Stimulated activated CD4-positive, alpha-beta T cell treated with anti-CD3 and anti-CD28 coated beads, Interleukin-12 subunit alpha, Interleukin-12 subunit beta, amount 100 ng/mL, for 48 hours (primary cell): Measurements from ENCODE around the gene SH2D1B.
A peak's percentile ranks its signal among the peaks of the same experiment; 100 is the strongest.
"Not testable (repeated sequence)": the region's sequence is repeated elsewhere in the genome, so short reads cannot be mapped to it uniquely, and the experiment has no call there.

Source experiments
- DNase-seq, 3 donors: peaks; one replicate each; pipeline ENCODE4 v3.0.0-alpha.2; 2020; ENCODE audit warnings: low read depth in 2 of 3, low spot score in 1 of 3

Gene SH2D1B

DNA sequence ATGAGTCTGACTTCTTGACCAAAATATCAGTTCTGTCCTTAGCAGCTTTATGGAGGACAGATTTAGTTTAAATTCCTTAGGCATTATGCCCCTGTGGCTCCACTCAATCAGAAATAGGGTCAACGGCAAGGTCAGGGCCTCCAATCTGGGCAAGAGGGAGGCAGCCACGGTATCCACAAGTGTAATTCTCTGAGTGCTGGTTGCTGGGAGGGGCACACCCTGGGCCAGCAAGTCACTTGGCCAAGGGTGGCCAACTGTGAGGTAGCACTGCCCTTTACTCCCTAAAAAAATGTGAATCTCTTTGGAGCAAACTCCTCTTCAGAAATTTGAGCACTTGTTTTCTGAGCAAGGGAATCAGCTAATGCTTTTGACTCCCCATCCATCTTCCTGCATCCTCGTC, 48.1 kb downstream of the SH2D1B start:
- DNase-seq: no peak

DNA sequence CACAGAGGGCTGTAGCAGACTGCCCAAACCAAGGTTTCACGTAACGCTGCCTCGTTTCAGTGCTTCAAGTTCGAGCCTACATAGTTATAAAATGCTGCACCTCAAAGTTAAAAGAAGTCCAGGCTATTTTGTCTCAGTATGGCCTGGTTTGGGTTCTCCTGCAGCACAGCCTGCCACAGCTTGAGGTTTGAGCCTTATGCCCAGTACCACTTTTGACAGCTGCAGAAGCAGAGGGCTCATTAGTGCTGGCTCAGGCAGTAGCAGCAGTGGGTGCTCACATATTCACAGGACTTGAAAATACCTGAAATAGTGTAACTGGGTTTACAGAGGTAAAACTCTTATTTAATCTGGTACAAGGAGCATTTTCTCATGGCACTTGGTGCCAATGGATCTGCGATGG, 50.6 kb downstream of the SH2D1B start:
- no peak for DNase-seq

DNA sequence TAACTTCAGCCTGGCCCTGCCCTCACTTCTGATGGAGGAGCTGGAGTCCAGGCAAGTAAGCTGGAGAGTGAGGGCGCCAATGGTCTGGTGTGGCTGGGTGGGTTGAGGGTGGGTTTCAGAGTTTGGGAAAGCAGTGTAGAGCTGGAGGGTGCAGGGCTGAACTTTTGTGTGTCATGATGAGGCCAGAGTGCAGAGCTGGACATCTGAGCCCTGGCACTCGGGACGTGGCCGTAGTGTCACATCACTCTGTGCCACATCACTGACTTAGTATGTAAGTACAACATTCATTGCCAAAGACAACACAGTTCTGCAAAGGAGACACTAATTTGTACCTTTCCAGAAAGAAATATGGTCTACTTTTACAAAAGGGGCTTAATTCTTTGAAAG, 51.1 kb downstream of the SH2D1B start:
- DNase-seq: no peak

DNA sequence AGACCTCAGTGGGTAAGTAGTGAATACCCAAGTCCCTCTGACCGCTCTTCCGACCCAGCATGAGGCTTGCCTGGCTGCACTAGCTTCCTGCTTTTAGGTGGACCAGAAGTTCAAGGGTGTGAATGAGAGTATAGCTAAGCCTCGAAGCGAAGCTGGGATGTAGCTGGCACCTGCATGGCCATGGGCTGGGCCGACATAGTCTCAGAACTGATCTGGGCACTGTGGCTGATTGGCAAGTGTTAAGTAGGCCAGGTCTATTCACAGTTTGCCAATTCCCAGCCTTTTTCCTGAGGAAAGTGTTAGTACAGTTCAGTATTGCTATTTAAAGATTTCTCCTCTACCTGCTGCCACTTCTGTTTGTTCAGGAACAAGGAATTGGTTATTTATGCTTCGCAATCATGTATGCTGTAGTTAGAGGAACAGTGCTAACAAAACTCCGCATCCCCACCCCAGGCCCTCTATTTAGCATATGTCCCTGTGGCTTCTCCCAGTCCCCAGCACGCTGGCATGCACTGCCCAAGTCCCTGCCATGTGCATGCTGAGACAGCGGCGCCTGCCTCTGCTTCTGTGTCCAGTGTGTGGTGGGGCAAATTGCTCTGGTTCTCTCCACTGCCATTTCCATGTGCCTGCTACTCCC, 51.6 kb downstream of the SH2D1B start:
- DNase-seq: no peak

DNA sequence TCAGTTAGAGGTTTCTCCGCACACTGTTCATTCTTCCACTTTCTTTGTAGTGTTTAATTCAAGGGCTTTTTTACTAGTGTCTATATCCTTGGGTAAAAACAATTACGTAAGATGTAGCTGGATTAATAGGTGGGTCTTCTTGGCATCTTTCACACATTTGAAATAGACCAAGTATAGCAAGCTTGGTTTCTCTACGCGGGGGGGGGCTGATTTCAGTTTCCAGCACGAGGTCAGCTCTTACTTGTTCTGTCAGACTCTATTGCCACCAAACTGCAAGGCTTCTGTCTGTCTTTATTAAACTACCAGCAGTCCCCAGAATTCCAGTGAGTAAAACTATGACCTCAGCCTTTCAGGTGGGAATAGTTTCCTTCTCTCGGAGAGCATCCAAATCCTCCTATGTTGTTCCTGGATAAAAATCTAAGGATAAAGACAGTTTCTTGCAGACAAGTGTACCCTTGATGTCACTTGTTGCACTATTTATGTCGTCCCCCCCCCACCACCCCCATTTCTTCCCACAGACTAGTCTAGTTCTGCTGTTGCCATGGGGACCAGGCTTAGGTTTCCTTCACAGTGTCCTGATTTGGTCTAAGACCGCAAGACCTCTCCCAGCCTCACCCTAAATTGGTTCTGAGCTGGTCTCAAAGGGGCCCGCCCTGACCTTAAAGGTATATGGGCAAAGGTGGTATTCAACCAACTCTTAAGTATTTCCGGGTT, 52.3 kb downstream of the SH2D1B start:
- no peak for DNase-seq

DNA sequence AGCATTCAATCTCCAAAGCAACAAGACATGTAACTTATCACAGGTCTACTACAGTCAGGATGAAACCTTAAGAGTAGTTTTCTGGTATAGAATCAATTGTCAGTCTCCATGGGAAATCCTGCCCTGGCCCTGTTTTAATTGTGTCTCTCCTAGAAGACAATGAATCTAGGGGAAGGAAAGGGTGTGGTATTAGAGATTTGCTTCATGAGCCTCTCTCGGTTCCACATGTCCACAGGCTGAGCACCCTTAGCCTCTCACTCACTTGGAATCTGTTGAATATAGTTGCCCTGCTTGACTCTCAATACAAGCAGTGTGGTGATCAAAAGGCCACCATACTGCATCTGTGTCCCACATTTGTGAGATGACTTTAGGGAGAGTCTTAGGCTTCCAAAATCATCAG, 53.0 kb downstream of the SH2D1B start:
- DNase-seq: no peak

DNA sequence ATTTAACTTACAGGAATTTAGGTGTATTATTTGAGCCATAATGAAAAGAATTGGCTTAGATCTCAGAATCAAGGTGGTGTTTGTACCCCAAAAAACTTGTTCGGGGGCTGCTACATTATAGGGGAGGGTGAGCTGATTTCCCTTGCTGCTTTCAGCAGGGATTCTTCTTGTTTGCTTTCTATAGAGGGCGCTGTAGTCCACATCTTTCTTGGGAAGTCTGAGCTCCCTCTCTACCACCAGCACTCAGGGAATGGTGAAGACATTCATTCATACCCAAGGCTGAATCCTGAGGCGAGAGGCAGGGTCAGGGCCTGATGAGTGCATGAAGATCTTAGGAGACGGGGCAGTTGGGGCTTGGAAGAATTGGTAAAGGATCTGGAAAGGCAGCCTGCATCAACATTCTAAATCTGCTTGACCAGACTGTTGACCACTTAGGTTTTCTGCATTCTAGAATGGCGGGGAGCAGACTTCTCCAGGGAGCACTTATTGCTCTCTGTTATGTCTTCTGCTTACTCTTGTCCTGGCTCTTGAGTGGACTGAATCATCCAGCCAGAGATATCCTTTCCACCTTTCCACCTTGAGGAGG, 54.2 kb downstream of the SH2D1B start:
- DNase-seq: peak in 1 of 3 donors; percentile 1

DNA sequence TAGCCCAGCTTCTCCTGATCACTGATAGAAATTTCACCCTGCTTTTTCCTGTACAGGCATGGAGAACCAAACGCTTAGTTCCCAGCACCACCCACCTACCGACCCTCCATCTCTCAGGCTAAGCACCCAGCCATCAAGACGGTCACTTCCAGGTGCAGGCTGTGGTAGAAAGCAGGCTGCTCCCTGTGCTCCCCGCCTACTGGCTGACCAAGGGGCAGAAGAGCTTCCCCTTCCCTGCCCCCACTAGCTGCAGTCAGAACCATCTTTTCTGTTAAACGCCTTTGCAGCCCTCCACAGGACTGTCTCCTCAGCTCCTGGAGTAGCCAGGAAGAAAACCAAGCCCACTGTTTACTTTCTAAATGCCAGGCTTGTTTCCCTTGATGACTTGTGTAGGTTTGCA, 58.2 kb downstream of the SH2D1B start:
- no peak for DNase-seq

DNA sequence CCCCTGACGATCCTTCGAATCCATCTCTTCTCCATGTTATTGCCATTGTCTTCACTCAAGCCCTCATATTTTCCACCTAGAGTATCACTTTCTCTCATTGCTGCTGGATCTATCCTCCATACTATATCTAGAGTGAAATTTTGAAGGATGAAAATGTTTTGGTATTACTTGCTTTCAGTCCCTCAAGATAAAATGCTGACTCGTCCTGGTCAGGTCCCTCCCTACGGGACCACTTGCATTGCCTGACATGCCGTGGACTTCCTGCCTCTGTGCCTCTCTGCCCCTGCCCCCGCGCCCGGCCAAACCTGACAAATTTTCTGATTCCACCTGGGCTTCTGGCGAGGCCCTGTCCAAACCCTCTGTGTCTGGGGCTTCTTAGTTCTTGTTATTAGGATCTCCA, 58.9 kb downstream of the SH2D1B start:
- DNase-seq: no peak

DNA sequence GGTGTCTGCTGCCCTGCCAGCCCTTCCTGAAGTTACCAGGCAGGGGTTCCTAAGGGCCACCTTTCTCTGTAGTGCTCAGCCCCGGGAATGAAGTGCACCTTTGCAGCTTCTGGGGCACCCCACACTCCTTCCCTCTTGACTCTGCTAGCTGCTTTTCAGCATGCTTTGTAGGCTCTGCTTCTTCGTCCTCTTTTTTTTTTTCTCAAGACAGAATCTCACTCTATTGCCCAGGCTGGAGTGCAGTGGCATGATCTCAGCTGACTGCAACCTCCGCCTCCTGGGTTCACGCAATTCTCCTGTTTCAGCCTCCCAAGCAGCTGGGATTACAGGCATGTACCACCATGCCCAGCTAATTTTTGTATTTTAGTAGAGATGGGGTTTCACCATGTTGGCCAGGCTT, 60.1 kb downstream of the SH2D1B start:
- DNase-seq: not testable (repeated sequence)

DNA sequence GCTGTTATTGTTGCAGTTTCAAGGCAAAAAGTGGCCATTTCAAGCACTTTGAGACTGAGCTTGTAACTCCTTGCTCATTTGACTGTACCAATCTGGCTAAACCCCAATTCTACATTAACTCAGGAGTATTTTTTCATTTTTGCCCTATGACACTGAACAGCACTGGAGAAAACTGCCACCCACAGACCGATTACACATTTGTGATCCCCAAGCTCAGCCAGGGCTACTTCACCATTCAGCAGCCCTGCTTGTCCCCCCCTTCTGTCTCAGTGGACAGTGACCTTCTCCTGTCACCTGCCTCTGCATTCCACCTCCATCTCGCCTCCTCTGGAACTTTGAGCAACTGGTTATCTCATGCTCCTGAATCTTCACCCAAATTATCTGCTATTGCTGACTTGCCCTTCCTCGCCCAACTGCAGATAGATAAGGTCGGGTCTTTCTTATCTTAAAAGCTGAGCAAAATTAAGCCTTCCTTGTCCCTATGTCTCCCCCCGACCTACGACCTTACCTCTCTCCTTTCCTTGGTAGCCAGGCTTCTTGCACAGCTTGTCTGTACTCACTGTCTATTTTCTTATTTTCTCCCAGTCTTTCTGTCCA, 60.6 kb downstream of the SH2D1B start:
- DNase-seq: no peak

DNA sequence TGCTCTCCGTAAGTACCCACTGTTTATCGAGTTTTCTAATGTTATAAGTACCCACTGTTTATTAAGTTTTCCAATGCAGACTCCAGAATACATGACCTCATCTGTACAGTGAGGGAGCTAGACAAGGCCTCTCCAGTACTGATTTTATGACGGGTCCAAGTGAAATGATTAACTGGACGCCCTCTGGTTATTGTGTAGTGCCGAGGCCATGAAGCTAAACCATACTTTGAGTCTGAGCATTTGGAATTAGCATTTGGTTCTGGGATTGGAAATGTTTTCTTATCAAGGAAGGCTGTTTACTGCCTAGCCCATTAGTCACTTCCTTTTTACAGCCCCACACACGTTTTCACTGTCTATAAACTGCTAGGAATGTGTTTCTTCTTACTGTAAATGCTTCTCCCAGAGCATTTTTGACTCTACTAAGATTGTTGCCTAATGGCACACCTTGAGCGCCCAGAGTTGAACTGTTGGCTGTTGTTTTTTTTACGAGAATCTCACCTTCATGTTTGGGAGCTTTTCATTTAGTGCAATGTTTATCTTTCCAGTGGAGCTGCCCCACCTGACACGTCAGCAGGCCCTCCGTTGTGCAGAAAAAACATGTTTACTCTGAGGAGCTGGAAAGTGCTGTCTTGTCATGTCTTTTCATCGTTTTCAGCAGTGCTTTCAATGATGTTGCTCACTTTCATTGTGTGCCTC, 62.2 kb downstream of the SH2D1B start:
- no peak for DNase-seq

DNA sequence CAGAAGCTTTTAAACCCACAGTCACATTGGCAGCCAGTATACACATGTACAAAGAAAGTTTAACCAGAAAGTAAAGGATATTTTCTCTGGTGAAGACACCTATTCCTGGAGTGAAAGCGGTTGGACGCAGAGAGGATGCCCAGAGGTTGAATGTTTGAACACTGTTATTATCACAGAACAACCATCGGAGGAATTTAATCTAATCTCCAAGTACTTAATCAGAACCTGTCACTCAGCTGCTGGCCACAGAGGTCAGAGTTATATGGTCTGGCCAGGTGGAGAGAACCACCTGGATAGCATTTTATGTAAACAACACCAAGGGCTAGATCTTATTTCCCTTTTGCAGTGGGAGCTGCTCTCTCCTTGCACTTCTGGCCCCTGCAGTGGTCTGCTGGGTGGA, 64.7 kb downstream of the SH2D1B start:
- no peak for DNase-seq
